ENCODE measurements around the gene IMMP2L.

DNA sequence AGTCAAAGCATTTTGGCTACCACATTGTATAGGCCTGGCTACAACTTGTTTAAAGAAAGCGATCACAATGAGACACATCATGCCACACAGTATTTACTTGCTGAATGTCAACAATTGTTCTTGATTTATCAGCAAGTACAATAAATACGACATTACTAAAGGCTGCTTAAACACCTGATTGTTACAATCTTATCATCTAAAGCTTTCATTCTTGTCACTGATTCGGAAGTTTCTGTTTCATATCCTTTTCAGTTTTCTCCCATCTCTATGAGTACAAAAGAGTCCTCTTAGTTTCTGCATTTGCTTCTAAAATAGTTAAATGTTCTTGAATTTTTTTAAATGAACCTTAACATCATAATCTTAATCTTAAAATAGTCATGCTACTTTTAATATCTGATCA, 599.5 kb downstream of the IMMP2L start:
- TF ChIP-seq, protein P1, sequence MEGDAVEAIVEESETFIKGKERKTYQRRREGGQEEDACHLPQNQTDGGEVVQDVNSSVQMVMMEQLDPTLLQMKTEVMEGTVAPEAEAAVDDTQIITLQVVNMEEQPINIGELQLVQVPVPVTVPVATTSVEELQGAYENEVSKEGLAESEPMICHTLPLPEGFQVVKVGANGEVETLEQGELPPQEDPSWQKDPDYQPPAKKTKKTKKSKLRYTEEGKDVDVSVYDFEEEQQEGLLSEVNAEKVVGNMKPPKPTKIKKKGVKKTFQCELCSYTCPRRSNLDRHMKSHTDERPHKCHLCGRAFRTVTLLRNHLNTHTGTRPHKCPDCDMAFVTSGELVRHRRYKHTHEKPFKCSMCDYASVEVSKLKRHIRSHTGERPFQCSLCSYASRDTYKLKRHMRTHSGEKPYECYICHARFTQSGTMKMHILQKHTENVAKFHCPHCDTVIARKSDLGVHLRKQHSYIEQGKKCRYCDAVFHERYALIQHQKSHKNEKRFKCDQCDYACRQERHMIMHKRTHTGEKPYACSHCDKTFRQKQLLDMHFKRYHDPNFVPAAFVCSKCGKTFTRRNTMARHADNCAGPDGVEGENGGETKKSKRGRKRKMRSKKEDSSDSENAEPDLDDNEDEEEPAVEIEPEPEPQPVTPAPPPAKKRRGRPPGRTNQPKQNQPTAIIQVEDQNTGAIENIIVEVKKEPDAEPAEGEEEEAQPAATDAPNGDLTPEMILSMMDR (IDR thresholded peaks at IDR 0.05): no peak
- TF ChIP-seq POLR2A (IDR thresholded peaks at IDR 0.05) (no peak), EP300 (IDR thresholded peaks at IDR 0.05) (no peak)
